Activated T-cell treated with anti-CD3 and anti-CD28 coated beads, Interleukin-2, amount 50 U/mL, for 1 hour (primary cell): Measurements from ENCODE around the gene POLR3GL.

Experiments
- DNase-seq: peaks from one replicate; pipeline ENCODE4 v3.0.0-alpha.2; 2020

The POLR3GL gene

DNA sequence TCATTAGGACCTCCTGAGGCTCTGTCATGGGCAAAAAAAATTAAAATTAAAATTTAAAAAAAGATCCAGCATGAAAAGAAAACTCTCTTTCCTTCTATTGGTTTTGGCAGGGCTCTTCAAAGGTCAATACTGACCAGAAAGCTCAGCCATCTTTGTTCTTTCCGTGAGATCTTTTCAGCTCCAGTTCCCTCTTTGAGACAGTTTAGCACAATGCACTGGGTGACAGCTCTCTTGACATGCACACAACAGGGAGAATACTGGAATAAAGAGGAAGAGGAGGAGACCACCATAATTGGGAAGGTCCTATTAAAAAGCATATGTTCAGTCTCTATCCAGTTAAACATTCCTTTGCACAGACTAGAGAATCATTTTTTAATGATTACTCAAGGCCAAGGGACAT lies 13.0 kb upstream of the POLR3GL start:
- no peak for DNase-seq

DNA sequence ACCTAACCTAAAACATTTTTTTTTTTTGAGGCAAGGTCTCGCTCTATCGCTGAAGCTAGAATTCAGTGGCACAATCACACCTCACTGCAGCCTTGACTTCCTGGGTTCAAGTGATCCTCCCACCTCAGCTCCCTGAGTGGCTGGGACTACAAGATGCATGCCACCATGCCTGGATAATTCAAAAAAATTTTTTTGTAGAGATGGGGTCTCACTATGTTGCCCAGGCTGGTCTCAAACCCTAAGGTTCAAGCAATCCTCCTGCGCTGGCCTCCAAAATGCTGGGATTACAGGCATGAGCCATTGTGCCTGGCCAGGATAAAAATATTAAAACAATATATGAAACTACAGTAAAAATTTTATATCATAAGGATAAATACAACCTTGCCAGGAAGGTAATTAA lies 11.6 kb upstream of the POLR3GL start:
- DNase-seq = no peak

DNA sequence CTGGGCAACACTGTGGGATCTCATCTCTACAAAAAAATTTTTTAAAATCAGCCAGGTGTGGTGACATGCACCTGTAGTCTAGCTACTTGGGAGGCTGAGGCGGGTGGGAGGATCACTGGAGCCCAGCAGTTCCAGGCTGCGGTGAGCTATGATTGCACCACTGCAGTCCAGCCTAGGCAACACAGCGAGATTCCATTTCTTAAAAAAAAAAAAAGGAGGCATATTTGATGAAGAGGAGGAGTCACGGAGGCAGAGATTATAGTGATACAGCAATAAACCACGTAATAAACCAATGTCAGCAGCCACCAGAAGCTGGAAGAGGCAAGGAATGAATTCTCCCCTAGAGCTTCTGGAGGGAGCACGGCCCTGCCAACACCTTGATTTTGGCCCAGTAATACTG lies 10.6 kb upstream of the POLR3GL start:
- DNase-seq = no peak

DNA sequence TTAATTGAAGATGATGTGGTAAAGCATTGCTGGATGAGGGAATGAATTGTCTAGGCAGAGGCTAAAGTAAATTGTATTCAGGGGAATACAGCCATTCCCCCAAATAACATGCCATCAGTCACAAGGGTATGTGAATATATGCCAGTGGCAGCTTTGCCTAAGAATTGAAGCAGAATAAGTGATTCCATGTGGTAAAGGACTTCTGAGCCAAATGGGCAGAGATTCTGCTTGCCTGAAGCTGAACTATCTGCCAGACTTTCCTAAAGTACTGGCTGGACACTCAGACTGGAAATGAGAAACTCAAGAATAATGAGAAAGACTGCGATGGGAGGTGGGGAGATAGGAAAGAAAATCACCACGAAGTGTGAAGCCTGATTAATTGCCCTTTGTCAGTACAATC lies 9.1 kb upstream of the POLR3GL start:
- DNase-seq = no peak

DNA sequence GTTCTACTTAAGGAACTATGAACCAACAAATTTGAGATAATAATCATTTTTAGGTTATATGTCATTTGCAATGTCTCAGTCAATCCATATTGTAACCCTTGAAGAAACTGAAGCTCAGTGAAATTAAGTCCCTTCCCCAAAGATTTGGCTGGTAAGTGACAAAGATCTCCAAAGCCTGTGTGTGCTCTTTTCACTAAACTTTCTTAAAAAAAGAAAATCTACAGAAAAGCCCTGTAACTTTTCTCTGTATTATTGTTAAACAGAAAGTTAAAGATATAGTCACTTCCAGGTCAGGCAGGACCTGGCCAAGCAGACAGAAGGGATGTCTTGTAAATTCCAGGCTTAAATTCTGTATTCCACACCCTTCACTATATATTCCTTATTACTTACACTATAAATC lies 8.1 kb upstream of the POLR3GL start:
- DNase-seq = no peak

DNA sequence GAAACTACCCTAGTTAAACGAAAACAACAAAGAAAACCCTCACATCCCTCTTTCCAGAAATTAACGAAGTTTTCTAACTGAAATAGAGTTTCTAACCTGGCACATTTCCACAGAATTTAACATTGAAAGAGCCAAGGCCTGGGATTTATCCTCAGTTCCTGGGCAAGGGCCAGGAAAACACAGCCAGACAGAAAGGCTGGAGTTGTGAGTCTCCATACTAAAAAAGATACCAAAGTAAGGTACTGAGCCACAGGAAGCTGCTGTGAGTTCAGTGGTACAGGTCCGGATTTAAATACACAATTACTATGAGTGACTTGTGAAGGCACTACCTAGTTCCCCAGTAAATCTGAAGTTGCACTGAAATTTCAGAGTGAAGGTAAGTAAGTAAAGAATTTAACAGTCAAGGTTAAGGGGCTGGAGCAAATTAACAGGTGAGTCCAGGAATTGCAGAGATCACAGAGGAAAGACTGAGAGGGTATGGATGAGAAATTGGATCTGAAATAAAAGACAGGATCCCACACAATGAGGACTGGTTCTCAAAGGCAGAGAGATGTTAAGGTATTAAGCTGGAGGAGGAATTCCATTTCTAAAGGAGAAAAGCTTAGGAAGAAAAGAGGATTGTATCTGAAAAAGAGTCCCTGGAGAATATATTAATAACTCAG lies 7.6 kb upstream of the POLR3GL start:
- DNase-seq = no peak

DNA sequence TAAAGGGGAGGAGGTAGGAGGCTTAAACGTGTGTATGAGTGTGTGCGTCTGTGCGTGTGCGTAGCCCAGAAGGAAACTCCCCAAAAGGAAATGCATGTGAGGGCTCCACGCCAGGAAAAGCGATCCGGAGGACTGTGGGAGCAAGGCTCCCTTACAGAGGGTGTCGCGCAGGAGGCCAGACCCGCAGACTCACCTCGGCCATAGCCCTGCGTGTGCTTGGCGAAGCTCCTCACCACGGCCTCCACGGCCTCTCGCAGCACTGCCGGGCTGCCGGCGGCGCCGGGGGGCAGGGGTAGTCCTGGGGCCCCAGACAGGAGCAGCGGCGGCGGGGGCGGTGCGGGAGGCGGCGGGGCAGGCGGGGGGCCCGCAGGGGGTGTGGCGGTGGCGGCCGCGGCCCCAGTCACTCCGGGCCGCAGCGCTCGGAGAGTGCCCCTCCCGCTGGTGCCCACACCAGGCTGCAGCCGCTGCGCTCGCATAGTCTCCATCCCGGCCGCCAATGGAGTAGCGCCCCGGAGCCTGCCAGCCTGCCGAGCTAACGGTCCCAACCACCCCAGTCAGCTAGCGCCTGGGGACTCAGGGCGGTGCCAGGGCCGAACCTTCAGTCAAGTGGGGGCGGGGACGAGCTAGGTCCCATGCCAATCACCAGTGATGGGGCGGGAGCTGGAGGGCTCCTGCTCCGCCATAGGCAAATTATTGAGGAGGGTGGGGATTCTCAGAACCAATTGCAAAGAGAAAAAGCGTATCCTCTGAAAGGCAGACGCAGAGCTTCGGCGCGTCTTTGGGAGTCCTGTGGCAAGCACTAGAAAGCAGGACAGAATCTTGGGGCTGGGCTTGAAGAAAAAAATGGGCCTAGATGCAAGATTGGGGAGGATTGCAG lies 6.8 kb upstream of the POLR3GL start, which contains the start of gene LIX1L:
Gene LIX1L, minus strand, starts transcription at position 575 of the 877 bp plus-strand sequence. Its CDS starts 90 bp downstream, at position 485.
- peak; percentile 93 for DNase-seq

DNA sequence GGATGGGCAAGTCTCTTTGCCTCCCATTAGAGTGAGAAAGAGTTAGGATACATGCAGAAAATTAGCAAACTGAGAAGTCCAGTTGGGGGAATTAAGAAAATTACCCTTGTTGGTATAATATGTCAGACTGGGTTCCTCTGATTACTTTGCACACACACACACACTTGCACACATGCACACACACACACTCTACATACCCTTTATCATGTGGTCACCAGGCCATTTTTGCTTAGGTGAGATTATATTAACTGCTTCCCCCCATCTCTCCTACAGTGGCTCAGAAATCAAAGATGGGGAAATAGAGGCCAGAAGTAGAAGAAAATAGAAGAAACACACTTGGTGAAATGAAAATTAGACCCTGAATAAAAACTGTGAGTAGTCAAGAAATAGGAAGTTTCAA lies 5.8 kb upstream of the POLR3GL start:
- DNase-seq = no peak

DNA sequence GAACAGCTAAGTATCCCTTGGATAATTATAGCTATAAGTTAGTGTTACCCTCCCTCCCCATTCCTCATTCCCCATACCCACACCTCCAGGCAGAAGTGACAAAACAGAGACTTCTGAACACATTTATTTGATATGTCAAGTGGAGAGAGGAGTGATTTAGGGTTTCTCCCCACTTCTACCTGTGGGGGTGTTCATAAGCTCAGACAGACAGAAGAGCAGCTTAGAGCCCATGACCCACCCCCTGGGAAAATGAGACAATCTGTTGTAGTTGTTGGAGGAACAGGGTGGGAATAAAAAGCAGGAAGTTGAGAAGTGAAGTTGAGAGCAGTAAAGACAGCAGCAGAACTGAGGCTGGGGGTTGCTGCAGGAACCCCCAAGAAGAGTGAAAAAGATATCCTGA lies 5.2 kb upstream of the POLR3GL start:
- no peak for DNase-seq

DNA sequence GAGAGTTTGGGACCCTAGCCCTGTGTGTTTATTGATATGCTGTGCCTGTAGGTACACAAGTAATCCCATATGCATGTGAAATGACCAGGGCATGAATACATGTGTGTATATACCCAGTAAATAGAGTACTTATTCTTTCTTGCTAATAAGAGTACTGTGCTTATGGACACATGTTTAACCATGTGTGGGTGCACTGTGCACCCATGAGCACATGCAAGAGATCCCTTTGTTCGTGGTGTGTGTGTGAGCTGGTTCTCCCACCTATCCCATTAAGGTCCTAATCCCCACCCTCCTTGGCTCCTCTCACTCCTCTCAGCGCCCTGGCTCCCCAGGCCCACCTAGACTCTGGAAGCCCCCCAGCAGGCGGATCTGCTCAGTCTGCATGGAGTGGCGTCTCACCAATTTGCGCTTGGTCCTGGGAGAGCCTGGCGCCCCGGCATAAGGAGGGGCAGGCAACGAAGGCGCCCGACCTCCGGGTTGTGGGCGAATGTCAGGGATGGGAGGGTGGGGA lies 4.5 kb upstream of the POLR3GL start:
- no peak for DNase-seq

DNA sequence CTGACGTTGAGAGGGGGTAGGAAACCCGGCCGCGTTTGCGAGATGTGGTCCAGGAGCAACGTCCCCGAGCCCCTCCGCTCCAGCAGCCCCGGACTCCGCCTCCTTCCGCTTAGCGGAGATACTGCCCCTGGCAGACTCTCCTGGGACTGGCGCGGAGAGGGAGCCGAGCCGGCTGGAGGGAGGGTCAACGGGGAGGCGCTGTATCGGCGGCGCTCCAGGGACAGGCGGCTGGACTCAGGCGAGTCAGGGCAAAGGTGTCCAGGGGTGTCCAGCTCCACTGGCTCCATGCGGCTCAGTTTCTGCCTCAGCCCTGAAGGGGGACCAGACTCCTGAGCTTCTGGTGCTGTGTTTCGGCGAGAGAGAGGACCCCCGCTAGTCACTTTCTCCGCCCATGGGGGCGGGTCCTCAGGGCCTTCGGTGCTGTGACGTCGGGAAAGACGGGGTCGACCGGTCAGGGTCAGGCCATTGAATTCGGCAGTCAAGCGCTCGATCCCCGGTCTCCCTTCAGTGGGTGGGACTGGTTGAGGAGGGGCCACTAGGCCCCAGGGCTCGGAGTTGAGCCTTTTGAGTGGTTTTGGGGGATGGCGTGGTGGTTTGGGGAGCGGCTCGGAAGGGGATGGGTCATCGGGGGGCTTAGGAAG lies 3.9 kb upstream of the POLR3GL start:
- peak; percentile 58 for DNase-seq

DNA sequence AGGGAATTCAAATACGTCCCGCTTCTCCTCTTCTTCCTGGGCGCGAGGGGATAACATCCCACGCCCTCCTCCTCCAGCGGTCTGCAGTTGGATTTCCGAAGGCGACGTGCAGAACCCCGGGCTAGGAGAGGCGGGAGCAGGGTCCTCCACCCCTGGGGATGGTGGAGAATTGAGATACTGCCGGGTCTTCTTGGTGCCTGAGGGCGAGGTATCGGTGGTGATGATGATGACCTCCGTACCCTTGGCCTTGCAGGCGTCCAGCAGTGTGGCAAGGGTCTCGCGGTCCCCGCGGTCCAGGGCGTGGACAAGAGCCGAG lies 3.4 kb upstream of the POLR3GL start:
- DNase-seq = no peak

DNA sequence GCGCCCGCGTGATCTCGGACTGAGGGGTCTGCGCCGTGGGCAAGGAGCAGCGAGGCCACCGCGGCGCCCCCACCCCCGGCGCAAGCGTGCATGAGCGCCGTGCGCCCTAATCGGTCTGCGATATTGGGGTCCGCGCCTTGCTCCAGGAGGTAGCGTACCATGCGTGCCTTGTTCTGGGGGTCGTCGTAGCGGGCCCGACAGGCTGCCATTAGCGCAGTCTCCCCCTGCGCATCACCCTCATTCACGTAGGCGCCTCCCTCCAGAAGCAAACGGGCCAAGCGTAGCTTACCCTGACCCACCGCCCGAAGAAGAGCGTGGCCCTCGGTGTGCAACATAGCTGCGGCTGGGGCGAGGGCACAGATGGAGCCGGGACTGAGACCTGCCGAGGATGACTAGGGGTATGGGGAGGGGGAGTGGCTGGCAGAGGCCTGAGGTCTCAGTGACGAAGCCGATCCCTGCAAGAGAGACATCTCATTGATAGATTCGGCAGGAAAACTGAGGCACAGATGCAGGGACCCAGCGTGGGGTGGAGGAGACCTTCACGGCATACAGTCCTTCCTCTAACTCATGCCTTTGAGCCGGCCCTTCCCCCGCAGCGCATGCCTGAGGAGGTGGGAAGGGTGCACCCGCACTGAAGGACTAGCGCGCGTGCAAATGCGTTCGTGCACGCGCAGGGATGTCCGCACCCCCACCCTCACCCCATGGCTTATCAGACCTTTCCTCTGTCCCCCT lies 2.9 kb upstream of the POLR3GL start:
- peak; percentile 51 for DNase-seq

DNA sequence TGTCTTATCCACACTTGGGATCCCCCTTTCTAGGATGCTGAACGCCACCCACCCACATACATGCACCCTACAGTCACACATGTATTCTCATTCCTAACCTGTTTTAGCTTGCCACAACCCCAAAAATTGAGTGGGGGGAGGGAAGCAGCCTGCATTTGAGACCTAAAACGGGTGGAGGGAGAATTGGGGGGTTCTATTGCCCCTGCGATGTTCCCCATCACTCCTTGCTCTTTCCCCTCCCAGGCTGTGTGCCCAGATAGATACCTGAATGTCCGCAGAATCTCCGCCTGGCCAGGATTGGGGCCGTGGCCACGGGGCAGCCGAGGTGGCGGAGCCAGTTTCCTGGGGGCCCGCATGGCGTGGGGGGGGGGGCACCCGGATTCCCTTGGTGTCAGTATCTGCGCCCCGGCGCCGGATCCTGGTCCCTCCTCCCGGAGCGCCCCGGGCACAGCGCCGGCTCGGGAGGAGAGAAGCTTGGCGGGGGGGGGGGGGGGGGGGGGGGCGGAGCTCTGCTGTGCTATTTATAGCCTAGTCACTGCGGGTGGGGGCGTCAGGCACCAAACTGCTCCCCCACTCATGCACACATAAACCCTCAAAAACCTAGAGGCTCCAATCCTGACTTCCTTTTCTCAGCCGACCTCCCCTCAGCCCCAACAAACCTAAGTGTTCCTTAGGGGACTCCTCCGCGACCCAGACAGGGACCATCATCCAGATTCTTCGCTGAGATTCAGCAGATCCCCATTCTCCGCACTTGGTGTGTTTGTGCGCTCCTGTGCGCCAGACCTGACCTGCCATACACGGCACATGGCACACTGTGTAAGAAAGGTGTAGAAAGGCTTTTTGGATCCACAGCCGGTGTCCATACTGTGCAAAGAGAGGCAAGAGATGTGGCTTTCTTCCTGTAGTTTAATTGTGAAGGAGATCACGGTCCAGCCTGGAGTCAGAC lies 2.1 kb upstream of the POLR3GL start:
- DNase-seq = peak; percentile 50

DNA sequence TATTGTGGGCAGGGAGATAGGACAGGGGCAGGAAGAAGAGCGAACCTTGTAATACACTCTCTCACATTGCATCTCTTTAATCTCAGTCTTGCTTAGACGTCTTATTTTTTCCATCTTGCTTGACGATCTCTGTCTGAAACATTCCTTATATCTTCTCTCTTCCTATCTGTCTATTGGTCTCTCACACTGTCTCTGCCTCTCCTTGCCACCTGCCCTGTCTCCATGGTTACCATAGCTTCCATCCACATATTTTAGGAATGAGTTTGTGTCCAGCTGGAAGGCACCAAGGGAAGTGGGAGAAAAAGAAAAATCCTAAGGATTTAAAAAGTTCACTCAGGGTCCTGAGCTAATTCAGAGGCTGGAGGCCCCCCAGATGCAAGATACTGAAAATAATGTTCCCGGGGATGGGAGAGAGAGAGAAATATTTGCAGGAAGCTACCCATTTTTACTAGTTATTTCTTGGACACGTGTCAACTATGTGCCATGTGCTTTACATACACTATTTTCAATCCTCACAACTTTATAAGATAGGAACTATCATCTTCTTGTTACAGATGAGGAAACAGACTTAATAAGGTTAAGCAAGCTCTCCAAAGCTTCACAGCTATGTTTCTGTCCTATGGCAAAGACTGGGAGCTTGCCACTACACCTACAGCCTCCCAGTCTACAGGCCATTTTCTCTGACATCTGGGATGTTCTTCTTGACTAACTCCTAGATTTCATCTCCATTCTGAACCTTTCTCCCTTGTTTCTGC lies 1.0 kb upstream of the POLR3GL start:
- no peak for DNase-seq

DNA sequence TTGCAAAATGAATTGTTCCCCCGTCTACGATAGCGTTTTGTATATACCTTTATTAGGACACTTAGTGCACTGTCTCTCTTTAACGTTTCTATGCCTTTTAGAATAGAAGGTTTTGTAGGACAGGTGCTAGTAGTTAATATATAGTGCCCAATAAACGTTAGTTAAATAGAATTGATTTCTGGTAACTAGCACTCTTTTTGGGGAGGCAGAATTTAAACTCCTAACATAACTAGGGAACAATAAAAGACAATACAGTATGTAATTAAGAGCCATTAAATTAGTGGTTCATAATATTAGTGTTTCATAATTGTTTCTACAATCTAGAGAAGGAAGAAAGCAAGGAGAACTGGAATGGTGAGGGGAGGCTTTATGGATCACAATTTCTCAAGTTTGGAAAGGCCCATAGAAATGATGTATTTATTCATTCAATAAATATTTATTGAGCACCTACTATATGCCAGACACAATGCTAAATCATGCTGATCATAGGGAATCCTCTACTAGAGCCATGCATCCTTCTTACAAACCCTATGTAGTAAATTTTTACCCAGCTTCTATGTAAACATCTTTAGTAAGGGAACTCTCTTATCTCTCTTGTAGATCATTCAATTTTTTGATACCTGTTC lies 742 bp downstream of the POLR3GL start:
- DNase-seq = no peak

DNA sequence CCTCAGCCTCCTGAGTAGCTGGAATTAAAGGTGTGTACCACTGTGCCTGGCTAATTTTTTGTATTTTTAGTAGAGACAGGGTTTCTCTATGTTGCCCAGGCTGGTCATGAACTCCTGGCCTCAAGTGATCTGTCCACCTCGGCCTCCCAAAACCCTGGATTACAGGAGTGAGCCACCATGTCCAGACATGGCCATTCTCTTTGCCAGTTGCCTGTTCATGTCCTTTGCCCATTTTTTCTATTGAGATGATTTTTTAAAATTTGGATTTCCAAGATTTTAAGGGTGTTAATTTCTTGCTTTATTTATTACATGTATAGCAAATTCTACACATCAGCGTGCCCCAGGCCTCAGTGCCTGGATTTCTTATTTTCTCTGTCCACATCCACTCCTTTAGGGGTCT lies 2.8 kb downstream of the POLR3GL start:
- DNase-seq = no peak

DNA sequence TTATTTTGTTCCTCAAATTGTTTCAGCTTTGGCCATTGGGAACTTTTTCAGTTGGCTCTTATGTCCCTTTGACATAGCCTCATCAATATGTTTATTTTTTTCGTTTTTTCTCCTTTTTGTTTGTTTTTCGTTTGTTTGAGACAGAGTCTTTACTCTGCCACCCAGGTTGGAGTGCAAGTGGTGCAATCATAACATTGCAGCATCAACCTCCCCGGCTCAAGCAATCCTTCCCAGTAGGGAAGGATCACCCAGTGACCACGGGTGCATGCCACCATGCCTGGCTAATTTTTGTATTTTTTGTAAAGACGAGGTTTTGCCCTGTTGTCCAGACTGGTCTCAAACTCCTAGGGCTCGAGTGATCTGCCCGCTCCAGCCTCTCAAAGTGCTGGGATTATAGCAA lies 8.1 kb downstream of the POLR3GL start:
- no peak for DNase-seq

DNA sequence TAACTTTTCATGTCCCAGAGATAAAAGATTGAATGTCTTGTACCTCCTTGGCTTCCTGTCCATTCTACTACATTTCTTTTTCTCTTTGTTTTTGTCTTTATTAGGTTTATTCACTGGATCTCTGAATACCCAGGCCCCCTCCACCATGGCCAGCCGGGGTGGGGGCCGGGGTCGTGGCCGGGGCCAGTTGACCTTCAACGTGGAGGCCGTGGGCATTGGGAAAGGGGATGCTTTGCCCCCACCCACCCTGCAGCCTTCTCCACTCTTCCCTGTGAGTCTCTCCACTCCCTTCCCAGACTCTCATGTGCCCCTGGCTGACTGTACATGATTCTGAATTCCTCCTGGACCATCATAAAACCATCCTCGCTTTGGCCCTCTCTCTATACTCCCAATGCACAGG lies 10.2 kb downstream of the POLR3GL start:
- no peak for DNase-seq

DNA sequence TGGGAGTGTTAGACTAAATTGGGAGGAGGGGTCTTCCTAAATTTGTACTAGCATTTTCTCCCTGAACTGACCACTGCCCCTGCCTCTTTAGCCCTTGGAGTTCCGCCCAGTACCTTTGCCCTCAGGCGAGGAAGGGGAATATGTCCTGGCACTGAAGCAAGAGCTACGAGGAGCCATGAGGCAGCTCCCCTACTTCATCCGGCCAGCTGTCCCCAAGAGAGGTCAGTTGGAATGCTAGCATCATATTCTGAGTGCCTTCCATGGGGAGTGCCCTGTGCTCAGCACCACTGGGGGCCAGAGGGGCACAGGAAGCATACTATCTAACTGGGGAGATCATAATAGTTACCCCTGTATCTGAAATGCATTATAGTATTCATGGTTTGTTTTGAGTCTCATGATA lies 10.7 kb downstream of the POLR3GL start:
- no peak for DNase-seq

DNA sequence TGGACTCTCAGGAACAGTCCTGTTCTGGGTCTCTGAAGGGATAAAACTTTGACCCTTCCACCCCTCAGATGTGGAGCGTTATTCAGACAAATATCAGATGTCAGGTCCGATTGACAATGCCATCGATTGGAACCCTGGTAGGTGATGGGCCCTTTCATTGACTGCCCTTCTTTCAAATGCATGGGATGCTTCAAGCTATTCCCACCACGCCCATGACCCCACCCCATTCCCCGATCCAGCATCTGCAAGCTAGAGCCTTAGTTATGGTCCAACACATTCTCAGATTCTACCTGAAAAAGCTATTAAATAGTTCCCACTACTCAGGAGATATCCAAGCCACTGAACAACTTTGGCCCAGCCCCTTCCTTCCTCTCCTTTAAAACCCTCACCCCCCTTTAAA lies 12.5 kb downstream of the POLR3GL start:
- DNase-seq = no peak
